TTC549 (cell line): ENCODE data around the gene SH3BGRL2.
"Not testable (repeated sequence)": the region's sequence is repeated elsewhere in the genome, so short reads cannot be mapped to it uniquely, and the experiment has no call there.

Experiments
- FAIRE-seq: peaks from 2 replicates; lab custom pipeline; 2012; peaks lifted over from hg19 to GRCh38; lab: Jason Lieb, UNC

SH3BGRL2 gene

GRCh38 chr6:79649016-79649415 lies 17.9 kb downstream of the SH3BGRL2 start:
- FAIRE-seq: no peak

GRCh38 chr6:79650950-79651349 lies 19.8 kb downstream of the SH3BGRL2 start:
- peak; percentile 31 for FAIRE-seq

- no peak for FAIRE-seq
Measured at GRCh38 chr6:79656134-79656533, 25.0 kb downstream of the SH3BGRL2 start.

GRCh38 chr6:79657238-79657637 lies 26.1 kb downstream of the SH3BGRL2 start:
- no peak for FAIRE-seq

GRCh38 chr6:79663655-79664054 lies 32.5 kb downstream of the SH3BGRL2 start:
- not testable (repeated sequence) for FAIRE-seq

GRCh38 chr6:79665725-79666551 lies 34.8 kb downstream of the SH3BGRL2 start:
- no peak for FAIRE-seq

- FAIRE-seq: no peak
Measured at GRCh38 chr6:79666634-79667033, 35.5 kb downstream of the SH3BGRL2 start.

- no peak for FAIRE-seq
Measured at GRCh38 chr6:79668381-79668780, 37.3 kb downstream of the SH3BGRL2 start.

- no peak for FAIRE-seq
Measured at GRCh38 chr6:79669766-79670165, 38.6 kb downstream of the SH3BGRL2 start.

- FAIRE-seq: no peak
Measured at GRCh38 chr6:79670789-79671188, 39.7 kb downstream of the SH3BGRL2 start.

GRCh38 chr6:79671600-79672266 lies 40.6 kb downstream of the SH3BGRL2 start:
- FAIRE-seq: no peak

- FAIRE-seq: no peak
Measured at GRCh38 chr6:79672631-79673111, 41.5 kb downstream of the SH3BGRL2 start.

GRCh38 chr6:79673947-79674346 lies 42.8 kb downstream of the SH3BGRL2 start:
- no peak for FAIRE-seq

- no peak for FAIRE-seq
Measured at GRCh38 chr6:79676785-79677736, 45.9 kb downstream of the SH3BGRL2 start.

- not testable (repeated sequence) for FAIRE-seq
Measured at GRCh38 chr6:79682682-79683081, 51.6 kb downstream of the SH3BGRL2 start.

- no peak for FAIRE-seq
Measured at GRCh38 chr6:79684876-79685275, 53.7 kb downstream of the SH3BGRL2 start.

GRCh38 chr6:79686707-79687309 lies 55.7 kb downstream of the SH3BGRL2 start:
- no peak for FAIRE-seq

GRCh38 chr6:79687759-79688158 lies 56.6 kb downstream of the SH3BGRL2 start:
- FAIRE-seq: no peak

- FAIRE-seq: no peak
Measured at GRCh38 chr6:79694156-79694555, 63.0 kb downstream of the SH3BGRL2 start.

GRCh38 chr6:79694623-79695343 lies 63.7 kb downstream of the SH3BGRL2 start:
- no peak for FAIRE-seq

- no peak for FAIRE-seq
Measured at GRCh38 chr6:79697430-79697829, 66.3 kb downstream of the SH3BGRL2 start.
